Measurements from ENCODE around the gene SETD2.

SETD2 gene

GRCh38 chr3:47006145-47006651, 157.7 kb downstream of the SETD2 start:
- no peak for DNase-seq (ENCODE audit: low spot score)
- TF ChIP-seq, protein P1, sequence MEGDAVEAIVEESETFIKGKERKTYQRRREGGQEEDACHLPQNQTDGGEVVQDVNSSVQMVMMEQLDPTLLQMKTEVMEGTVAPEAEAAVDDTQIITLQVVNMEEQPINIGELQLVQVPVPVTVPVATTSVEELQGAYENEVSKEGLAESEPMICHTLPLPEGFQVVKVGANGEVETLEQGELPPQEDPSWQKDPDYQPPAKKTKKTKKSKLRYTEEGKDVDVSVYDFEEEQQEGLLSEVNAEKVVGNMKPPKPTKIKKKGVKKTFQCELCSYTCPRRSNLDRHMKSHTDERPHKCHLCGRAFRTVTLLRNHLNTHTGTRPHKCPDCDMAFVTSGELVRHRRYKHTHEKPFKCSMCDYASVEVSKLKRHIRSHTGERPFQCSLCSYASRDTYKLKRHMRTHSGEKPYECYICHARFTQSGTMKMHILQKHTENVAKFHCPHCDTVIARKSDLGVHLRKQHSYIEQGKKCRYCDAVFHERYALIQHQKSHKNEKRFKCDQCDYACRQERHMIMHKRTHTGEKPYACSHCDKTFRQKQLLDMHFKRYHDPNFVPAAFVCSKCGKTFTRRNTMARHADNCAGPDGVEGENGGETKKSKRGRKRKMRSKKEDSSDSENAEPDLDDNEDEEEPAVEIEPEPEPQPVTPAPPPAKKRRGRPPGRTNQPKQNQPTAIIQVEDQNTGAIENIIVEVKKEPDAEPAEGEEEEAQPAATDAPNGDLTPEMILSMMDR (conservative IDR thresholded peaks at IDR 0.05; ENCODE audit: low read depth) = no peak
- no peak overlapping the region; the same call in 1 of the 2 replicates for H3K27ac ChIP-seq
- ChIA-PET CTCF (no interaction called here), POLR2A (ENCODE audit: low non-redundant PET) (no interaction called here)

DNA sequence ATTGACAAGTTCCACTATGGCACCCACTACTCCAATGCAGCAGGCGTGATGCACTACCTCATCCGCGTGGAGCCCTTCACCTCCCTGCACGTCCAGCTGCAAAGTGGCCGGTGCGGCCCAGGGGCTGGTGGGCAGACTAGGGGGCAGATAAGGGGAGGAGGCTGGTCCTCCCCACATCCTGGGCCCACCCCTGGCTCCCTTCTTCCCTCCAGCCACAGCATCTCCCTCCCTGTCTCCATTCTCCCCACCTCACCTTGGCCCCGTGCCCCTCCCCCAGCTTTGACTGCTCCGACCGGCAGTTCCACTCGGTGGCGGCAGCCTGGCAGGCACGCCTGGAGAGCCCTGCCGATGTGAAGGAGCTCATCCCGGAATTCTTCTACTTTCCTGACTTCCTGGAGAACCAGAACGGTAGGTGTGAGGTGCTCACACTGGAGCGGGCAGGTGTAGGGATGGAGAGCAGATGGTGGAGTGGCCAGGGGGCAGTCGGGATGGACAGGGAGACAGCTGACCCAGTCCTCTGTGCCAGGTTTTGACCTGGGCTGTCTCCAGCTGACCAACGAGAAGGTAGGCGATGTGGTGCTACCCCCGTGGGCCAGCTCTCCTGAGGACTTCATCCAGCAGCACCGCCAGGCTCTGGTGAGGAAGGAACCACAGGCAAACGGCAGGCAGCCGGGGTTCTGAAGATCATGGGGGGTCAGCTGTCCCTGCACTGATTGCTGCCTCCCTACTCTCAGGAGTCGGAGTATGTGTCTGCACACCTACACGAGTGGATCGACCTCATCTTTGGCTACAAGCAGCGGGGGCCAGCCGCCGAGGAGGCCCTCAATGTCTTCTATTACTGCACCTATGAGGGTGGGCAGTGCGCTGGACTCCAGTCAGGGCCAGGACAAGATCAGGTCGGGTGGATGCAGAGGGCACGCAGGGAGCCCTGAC, 158.4 kb downstream of the SETD2 start:
- CTCF ChIA-PET = no interaction called here
- POLR2A ChIA-PET (ENCODE audit: low non-redundant PET) = no interaction called here
- no peak overlapping the region; the same call in 1 of the 2 replicates for H3K27ac ChIP-seq
- DNase-seq (ENCODE audit: low spot score) = no peak
- TF ChIP-seq, protein P1 (conservative IDR thresholded peaks at IDR 0.05; ENCODE audit: low read depth) = no peak

DNA sequence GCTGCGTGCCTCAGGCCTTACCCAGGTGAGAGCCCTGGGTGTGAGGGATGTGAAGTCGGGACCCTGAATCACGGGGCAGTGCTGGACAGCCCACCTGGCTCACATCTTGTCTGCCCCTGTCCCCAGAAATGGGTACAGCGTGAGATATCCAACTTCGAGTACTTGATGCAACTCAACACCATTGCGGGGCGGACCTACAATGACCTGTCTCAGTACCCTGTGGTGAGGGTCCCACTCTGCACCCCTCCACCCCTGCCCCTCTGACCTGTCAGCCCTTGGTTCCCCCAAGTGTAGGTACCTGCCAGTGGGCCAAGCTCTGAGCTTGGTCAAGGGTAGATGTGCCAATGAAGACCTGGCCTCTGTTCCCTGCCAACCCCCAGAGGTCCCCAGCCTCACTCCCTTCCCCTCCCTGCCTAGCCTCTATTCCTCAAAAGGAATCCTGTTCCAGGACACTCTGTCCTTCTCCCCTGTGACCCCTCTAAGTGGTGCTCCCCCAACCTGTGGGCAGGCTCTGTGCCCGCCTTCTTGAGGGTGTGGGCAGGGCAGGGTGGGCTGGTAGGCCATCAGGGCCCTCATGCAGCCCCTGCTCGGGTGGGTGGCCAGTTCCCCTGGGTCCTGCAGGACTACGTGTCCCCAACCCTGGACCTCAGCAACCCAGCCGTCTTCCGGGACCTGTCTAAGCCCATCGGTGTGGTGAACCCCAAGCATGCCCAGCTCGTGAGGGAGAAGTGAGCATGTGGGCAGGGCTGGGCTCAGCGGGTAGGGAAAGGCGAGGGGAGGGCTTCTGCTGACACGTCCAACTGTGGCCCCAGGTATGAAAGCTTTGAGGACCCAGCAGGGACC, 159.3 kb downstream of the SETD2 start:
- TF ChIP-seq, protein P1 (conservative IDR thresholded peaks at IDR 0.05; ENCODE audit: low read depth) = no peak
- no peak for DNase-seq (ENCODE audit: low spot score)
- CTCF ChIA-PET = no interaction called here
- no peak overlapping the region for H3K27ac ChIP-seq
- POLR2A ChIA-PET (ENCODE audit: low non-redundant PET) = no interaction called here

DNA sequence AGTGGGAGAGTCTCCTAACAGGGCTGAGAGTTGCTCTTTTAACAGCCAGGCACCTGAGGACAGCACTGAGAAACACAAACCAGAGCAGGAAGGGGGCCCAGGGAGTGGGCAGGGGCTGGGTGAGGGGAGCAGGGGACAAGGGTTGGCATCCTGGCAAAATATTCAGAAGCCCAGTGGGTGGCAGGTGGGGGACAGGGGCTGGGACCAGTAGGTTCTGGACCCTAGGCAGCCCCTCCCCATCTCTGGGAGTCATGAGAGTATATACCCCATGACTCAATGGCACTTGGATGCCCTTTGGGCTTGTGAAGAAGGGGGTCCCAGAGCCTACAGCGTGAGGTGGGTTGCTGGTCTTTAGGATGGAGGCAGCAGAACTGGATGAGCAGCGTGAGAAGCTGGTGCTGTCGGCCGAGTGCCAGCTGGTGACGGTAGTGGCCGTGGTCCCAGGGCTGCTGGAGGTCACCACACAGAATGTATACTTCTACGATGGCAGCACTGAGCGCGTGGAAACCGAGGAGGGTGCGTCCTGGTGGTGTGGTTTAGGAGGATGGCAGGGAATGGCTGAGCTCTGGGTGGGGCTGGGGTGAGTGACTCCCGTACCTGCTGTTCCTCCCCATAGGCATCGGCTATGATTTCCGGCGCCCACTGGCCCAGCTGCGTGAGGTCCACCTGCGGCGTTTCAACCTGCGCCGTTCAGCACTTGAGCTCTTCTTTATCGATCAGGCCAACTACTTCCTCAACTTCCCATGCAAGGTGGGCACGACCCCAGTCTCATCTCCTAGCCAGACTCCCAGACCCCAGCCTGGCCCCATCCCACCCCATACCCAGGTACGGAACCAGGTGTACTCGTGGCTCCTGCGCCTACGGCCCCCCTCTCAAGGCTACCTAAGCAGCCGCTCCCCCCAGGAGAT, 160.2 kb downstream of the SETD2 start:
- ChIA-PET POLR2A (ENCODE audit: low non-redundant PET) (no interaction called here), CTCF (no interaction called here)
- H3K27ac ChIP-seq = no peak overlapping the region
- TF ChIP-seq, protein P1 (conservative IDR thresholded peaks at IDR 0.05; ENCODE audit: low read depth) = no peak
- DNase-seq (ENCODE audit: low spot score) = no peak

GRCh38 chr3:47003056-47003410, 160.9 kb downstream of the SETD2 start:
- DNase-seq (ENCODE audit: low spot score) = no peak
- TF ChIP-seq, protein P1 (conservative IDR thresholded peaks at IDR 0.05; ENCODE audit: low read depth) = no peak
- CTCF ChIA-PET = no interaction called here
- POLR2A ChIA-PET (ENCODE audit: low non-redundant PET) = no interaction called here
- H3K27ac ChIP-seq = no peak overlapping the region
